G401 (cell line): ENCODE results near the gene CCNI. TPM values are rescaled to one million over a fixed set of nuclear protein-coding genes. Genes with fewer than 3 reads are reported as not detected.
"Not testable (repeated sequence)": the region's sequence is repeated elsewhere in the genome, so short reads cannot be mapped to it uniquely, and the experiment has no call there.

ENCODE experiments used
- DNase-seq: peaks from one replicate; pipeline ENCODE4 v3.0.0-alpha.2; 2015; ENCODE audit warnings: low spot score
- in situ Hi-C: cut with HindIII; loops from 2 replicates; pipeline ENCODE4 v1.10.0; 2016; ENCODE audit warnings: low sequenced_read_pairs, mixed read lengths
- total RNA-seq: library from RNA; depleted of rRNA; stranded (reverse); fragments of >200 nt; shearing (Covaris generic); gene quantifications from 2 replicates; pipeline ENCODE4 v1.2.3, GENCODE V29; 2014; rRNA removed

Gene CCNI
- 151 and 180 TPM in 2 replicates for total RNA-seq

DNA sequence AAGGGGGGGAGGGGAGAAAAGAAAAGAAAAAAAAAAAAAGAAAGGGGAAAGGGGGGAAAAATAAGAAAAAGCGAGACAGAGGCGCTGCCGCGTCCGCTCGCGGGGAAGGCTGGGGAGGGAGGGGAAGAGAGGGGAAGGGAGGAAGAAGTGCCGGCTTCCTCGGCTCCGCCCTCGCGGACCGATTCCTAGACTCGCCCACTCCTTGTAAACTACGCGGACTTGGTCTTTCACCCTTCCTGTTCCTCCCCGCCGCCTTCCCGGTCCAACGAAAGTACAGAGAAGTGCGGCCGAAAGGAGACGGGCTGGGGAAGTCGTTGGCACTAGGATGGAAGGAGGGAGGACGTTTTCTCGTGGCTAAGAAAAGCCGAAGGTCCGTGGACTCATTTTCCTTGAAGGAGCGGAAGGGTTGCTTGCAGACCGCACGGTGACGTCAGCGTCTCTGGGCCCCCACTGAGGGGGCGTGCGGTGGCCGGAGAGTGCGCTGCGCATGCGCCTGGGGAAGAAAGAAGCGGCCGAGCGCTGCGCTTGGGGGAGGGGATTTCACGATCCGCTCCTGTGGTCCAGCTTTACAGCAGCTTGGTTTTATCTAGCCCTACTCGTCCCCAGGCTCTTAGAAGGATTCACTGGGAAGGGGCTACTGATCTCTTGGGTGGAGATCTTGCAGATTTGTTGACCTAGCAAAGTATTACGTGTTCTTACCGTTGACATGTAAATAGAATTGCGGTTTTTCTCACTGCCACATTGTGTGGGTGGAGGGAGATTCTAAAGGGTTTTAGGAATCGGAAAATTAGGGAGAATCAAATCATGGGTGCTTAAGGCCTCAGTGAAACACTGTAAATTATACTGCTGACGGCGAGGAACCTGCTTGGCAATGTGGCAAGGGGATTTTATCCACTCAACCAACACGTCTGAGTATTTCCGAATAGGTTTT lies at the start of gene CCNI:
Gene CCNI (minus strand): TSS at position 121 of the 931 bp plus-strand sequence. CDS start 9,627 bp downstream, outside the sequence.
- in situ Hi-C loops, result no loop called here
- peak; percentile 96 for DNase-seq

DNA sequence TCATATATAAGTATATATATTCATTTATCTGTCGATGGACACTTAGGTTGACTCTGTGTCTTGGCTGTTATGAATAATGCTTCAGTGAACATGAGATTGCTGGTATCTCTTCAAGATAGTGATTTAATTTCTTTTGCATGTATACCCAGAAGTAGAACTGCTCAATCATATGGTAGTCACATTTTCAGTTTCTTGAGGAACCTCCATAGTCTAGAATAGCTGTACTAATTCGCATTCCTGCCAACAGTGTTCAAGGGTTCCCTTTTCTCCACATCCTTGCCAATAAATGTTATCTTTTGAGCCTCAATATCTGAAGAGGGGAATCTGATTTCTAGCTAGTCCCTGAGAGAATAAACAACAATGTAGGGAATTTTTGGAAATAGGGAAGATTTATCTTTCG lies 48.8 kb upstream of the CCNI start:
- in situ Hi-C loops, result no loop called here
- no peak for DNase-seq

DNA sequence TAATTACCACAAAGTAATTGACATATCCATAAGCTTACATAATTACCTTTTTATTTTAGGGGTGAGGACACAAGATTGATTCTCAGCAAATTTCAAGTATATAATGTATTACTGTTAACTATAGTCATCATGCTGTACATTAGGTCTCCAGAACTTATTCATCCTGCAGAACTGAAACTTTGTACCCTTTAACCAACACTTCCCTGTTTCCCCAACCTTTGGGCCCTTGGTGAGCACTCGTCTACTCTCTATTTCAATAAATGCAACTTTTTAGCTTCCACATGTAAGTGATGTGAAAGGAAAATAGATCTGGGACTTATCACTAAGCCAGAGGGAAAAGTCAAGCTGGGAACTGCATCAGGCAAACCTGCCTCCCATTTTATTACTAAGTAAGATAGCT lies 47.6 kb upstream of the CCNI start:
- in situ Hi-C loops, result no loop called here
- no peak for DNase-seq

- no peak for DNase-seq
- in situ Hi-C loops, result no loop called here
Observed at GRCh38 chr4:77122656-77123055, 46.9 kb upstream of the CCNI start.

GRCh38 chr4:77121736-77122240 lies 46.0 kb upstream of the CCNI start:
- DNase-seq, result no peak
- in situ Hi-C loops, result no loop called here

- peak; percentile 80 for DNase-seq
- in situ Hi-C loops, result no loop called here
Observed at GRCh38 chr4:77120886-77121508, 45.2 kb upstream of the CCNI start.

DNA sequence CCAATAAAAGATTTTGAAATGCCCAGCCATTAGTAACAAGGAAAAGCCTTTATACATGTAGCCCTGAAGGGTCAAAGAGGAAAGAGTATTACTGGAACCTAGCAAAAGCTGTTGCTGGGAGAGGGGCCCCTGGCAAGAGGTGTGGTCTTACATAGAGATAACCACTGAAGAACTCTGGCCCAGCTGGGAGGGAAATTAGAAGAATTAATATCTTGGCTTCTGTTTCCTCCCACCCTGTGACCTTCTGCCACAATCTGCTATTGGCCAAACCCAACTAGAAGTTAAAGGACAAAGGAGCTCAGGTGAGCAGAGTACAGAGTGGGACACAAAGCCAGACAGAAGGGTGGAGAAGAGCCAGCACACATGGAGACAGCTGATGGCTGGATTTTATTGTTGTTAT lies 41.9 kb upstream of the CCNI start:
- in situ Hi-C loops, result no loop called here
- DNase-seq, result no peak

DNA sequence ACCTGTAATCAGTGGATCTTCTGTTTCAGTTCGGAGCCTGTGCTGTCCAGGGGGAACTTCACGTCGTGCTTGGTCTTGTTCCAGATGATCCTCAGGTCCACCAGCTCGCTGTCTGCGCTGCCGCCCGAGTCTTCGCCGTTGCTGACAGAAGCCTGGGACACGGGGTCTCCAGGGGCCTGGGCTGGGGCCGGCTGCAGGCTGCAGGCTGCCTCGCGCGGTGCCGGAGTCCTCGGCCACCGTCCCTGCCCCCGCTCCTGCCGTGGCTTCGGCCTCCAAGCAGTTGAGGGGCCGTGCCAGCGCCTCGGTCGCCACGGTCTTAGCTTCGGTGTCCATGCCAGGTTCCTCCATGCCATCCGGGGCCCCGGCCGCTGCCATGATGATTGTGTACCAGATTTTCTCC lies 37.3 kb upstream of the CCNI start:
- no peak for DNase-seq
- in situ Hi-C loops, result no loop called here

- no peak for DNase-seq
- in situ Hi-C loops, result no loop called here
Observed at GRCh38 chr4:77110730-77111129, 34.9 kb upstream of the CCNI start.

DNA sequence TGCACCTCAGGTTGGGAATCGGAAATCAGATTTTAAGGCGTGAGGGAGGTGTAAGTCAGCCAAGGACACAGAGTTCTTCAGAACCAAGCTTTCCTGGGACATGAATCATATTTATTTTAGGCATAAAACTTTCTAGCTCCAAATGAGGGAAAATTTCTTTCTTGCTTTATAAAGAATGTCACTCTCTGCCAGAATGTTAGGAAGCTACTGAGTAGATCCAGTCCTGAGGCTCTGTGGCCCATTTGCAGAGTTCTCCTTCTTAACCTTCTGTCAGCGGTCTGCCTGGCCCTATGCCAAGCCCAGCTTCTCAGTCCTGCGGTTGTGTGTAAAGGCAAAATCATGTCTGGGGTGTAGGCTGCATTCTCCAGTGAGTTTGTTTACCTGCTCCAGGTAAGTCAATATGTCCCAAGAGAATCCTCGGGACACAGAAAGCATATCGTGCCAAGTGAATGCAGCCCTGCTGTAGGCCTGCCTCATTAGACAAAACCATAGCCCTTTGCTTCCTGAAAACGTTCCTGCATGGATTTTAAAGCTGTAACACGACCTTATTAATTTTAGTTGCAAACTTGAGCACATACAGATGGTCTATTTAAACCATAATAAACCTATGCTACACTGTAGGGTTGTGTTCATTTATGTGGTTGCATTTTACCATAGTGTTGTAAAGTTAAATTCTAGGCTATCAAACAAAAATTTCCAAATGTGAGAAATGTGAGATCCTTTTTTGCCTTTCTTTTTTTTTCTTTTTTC lies 29.2 kb upstream of the CCNI start:
- in situ Hi-C loops, result no loop called here
- DNase-seq, result peak; percentile 82

GRCh38 chr4:77104388-77104787 lies 28.6 kb upstream of the CCNI start:
- no peak for DNase-seq

DNA sequence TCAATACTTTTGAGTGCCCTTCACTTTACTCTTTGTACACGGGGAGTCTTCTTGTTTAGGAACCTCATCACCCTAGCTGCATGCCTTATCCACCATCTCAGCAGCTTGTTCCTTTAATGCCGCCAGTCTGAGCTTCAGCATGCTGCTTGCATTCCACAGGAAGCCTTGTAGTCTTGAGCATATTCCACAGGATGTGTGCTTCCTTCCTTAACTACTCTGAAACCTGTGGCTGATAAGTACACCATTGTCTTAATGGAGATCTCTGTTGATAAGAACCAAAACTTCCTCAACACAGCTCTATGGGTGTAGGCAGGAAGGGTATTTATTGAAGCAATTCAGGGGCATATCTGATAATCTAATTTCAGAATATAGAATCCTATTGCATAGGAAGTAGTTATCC lies 24.4 kb upstream of the CCNI start:
- in situ Hi-C loops, result no loop called here
- DNase-seq, result no peak

More at GRCh38 chr4:77104388-77104787, 28.6 kb upstream of the CCNI start:
- in situ Hi-C loops, result no loop called here

DNA sequence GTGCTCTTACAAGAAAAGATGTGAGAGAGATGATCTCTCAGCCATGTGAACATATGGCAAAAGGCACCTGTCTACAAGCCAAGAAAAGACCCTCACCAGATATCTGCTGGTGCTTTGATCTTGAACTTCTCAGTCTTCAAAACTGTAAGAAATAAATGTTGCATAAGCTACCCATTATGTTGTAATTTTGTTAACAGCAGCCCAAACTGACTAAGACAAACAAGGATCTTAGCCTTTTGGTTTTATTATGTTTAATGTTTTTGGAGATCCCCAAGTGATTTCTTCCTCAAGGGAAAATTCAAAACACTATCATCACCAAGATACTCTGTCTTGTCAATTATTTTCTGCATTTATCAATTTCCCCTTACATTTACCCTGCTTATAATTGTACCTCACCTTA lies 21.8 kb upstream of the CCNI start:
- in situ Hi-C loops, result no loop called here
- DNase-seq, result no peak

DNA sequence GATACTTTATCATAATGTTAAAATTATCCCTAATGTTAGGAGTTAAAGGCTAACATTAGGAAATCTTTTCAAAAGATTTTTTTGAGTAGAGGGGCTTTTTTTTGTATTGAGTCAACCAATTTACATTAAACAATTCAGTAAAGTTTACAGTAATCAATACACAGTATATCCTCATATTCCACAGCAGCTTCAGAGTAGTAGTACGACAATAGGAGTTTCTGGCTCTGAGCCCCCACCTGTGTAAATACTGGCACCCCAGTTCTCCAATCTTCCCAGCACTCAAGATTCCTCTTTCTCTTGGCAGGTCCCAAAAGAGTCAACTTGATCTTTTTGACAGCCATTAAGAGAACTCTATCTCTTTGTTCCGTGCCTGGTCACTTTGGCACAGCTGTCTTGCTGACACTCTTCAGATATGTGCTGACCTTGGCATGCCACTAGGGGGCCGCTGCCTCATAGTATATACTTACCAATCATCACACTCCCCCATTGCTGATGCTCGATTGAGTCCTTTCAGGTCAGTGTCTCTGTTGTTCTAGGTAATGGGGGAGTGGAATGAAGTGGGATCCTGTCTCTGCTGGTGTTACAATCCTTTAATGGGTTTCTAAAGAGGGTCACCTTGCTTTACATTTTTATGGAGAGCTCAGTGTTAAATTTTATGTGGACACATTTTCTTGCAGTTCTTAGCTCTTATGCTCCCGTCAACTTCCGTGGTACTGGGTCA lies 19.5 kb upstream of the CCNI start:
- peak; percentile 88 for DNase-seq

GRCh38 chr4:77094496-77094895 lies 18.7 kb upstream of the CCNI start:
- in situ Hi-C loops, result no loop called here
- DNase-seq, result no peak

More for the DNA sequence above, 19.5 kb upstream of the CCNI start:
- in situ Hi-C loops, result no loop called here

GRCh38 chr4:77093401-77093800 lies 17.6 kb upstream of the CCNI start:
- no peak for DNase-seq
- in situ Hi-C loops, result no loop called here

- in situ Hi-C loops, result no loop called here
- no peak for DNase-seq
Observed at GRCh38 chr4:77092975-77093374, 17.2 kb upstream of the CCNI start.

- no peak for DNase-seq
- in situ Hi-C loops, result no loop called here
Observed at GRCh38 chr4:77089866-77090265, 14.1 kb upstream of the CCNI start.

GRCh38 chr4:77087027-77087426 lies 11.2 kb upstream of the CCNI start:
- DNase-seq, in situ Hi-C loops: not testable (repeated sequence)
